Right cardiac atrium (tissue), 5 donors: Measurements from ENCODE around the gene ASCL5. TPM values are rescaled to one million over a fixed set of nuclear protein-coding genes. Genes with fewer than 3 reads are reported as not detected.

ENCODE experiments used
- ATAC-seq, 2 donors: fragments of 200-7000 bp; cut with Tn5 transposase; one replicate each; pipeline versions ENCODE4 v1.8.0 to v1.9.1; 2020; ENCODE audit warnings: moderate library complexity in 2 of 2, mild to moderate bottlenecking in 1 of 2
- DNase-seq, 3 donors: peaks; one replicate each; pipeline ENCODE4 v3.0.0-alpha.2; 2020
- H3K27ac ChIP-seq: one replicate; pipeline ENCODE4 v1.5.1; 2013; ENCODE audit warnings: mild to moderate bottlenecking, low read length, control low read depth, moderate library complexity
- H3K27me3 ChIP-seq: one replicate; pipeline ENCODE4 v1.6.1; 2013; ENCODE audit not compliant: control insufficient read depth, insufficient read depth
- H3K4me1 ChIP-seq: one replicate; pipeline ENCODE4 v1.6.1; 2013; ENCODE audit warnings: low read length; ENCODE audit not compliant: control insufficient read depth, insufficient read depth
- H3K4me3 ChIP-seq: one replicate; pipeline ENCODE4 v1.5.1; 2013; ENCODE audit warnings: low read length, control low read depth
- H3K9me3 ChIP-seq: one replicate; pipeline ENCODE4 v1.6.1; 2013; ENCODE audit warnings: low read length; ENCODE audit not compliant: control insufficient read depth
- WGBS: extraction: QIAGEN DNeasy Blood & Tissue Kit; methylation state at CpG from one replicate; pipeline ENCODE4 v1.1.7; 2013; 5-methylcytosine and 5-hydroxymethylcytosine counted together
- intact Hi-C, 4 donors: fragments of 100-400 bp; cut with DNase I; formaldehyde crosslinking; loops; one replicate each; pipeline versions ENCODE4 v1.11.0 to v1.14.0; 2022 to 2023
- polyA plus RNA-seq: library from polyadenylated mRNA; stranded (reverse); fragments of 200-250 nt; gene quantifications from one replicate; pipeline ENCODE4 v1.2.3, GENCODE V29; 2013
- total RNA-seq, 4 donors: library from RNA; stranded (reverse); fragmentation: NEBNext Ultra II Directional; extraction: Animal tissue kit (Norgen Biotek cat#: 25700); gene quantifications; one replicate each; pipeline ENCODE4 v1.2.1, GENCODE V29; 2021
- donor health status: healthy with polysubstance abuse.
- donor health status: DM: no; HTN: yes; CAD: no.
- donor health status: DM: no; HTN: no; CAD: no.
- donor health status: DM: no; HTN: yes; CAD: no; lungs with severe emphysema.
- donor health status: DM: yes; HTN: yes; CAD: no.

The ASCL5 gene
- total and polyA plus RNA-seq, 5 donors = not detected

GRCh38 chr1:201105688-201106087 lies 21.3 kb downstream of the ASCL5 start:
- H3K9me3 ChIP-seq = no peaks in the 10 kb centered on the region
- H3K4me1 ChIP-seq = no peaks in the 10 kb centered on the region
- H3K4me3 ChIP-seq = no peak overlapping the region
- intact Hi-C loops = loop anchor here in 1 of 4 donors (10.0 kb wide), 1 partner anchor 131 kb away; no protein-coding TSS in a partner anchor
- no peak overlapping the region for H3K27ac ChIP-seq
- DNase-seq (no peak), ATAC-seq (no peak)
- H3K27me3 ChIP-seq = no peaks in the 10 kb centered on the region
- 78% methylated on average over 5 of the region's 5 CpGs for WGBS

GRCh38 chr1:201104141-201104540 lies 22.8 kb downstream of the ASCL5 start:
- ATAC-seq (no peak), DNase-seq (no peak)
- H3K4me1 ChIP-seq = no peaks in the 10 kb centered on the region
- intact Hi-C loops = loop anchor here in 1 of 4 donors (10.0 kb wide), 1 partner anchor 129 kb away; no protein-coding TSS in a partner anchor
- no peak overlapping the region for H3K27ac ChIP-seq
- no peaks in the 10 kb centered on the region for H3K9me3 ChIP-seq
- WGBS = 67% methylated on average over 1 of the region's 1 CpG
- H3K27me3 ChIP-seq = no peaks in the 10 kb centered on the region
- H3K4me3 ChIP-seq = no peak overlapping the region

GRCh38 chr1:201103666-201104065 lies 23.3 kb downstream of the ASCL5 start:
- no peaks in the 10 kb centered on the region for H3K27me3 ChIP-seq
- H3K9me3 ChIP-seq = no peaks in the 10 kb centered on the region
- H3K4me1 ChIP-seq = no peaks in the 10 kb centered on the region
- DNase-seq (no peak), ATAC-seq (no peak)
- no peak overlapping the region for H3K4me3 ChIP-seq
- intact Hi-C loops = loop anchor here in 1 of 4 donors (10.0 kb wide), 1 partner anchor 129 kb away; no protein-coding TSS in a partner anchor
- H3K27ac ChIP-seq = no peak overlapping the region
- 70% methylated on average over 9 of the region's 9 CpGs for WGBS

- Histone ChIP-seq H3K4me3 (no peak overlapping the region), H3K4me1 (no peaks in the 10 kb centered on the region), H3K27ac (no peak overlapping the region), H3K9me3 (no peaks in the 10 kb centered on the region), H3K27me3 (no peaks in the 10 kb centered on the region)
- ATAC-seq (no peak), DNase-seq (no peak)
- 88% methylated on average over 12 of the region's 12 CpGs for WGBS
- intact Hi-C loops = loop anchor here in 1 of 4 donors (10.0 kb wide), 1 partner anchor 126 kb away; no protein-coding TSS in a partner anchor
Measured at GRCh38 chr1:201100169-201100930, 26.6 kb downstream of the ASCL5 start.

- Histone ChIP-seq H3K27ac (no peak overlapping the region), H3K27me3 (no peaks in the 10 kb centered on the region), H3K4me3 (no peak overlapping the region), H3K4me1 (no peaks in the 10 kb centered on the region), H3K9me3 (no peaks in the 10 kb centered on the region)
- 77% methylated on average over 5 of the region's 5 CpGs for WGBS
- DNase-seq (no peak), ATAC-seq (no peak)
- intact Hi-C loops = no loop called here
Measured at GRCh38 chr1:201098992-201099677, 27.8 kb downstream of the ASCL5 start.

- no peak overlapping the region for H3K27ac ChIP-seq
- H3K4me1 ChIP-seq = no peaks in the 10 kb centered on the region
- H3K27me3 ChIP-seq = no peaks in the 10 kb centered on the region
- DNase-seq (no peak), ATAC-seq (no peak)
- H3K9me3 ChIP-seq = no peaks in the 10 kb centered on the region
- intact Hi-C loops = no loop called here
- WGBS = 80% methylated on average over 17 of the region's 17 CpGs
- no peak overlapping the region for H3K4me3 ChIP-seq
Measured at GRCh38 chr1:201096977-201097856, 29.8 kb downstream of the ASCL5 start.

GRCh38 chr1:201096041-201096461 lies 30.9 kb downstream of the ASCL5 start:
- 71% methylated on average over 5 of the region's 5 CpGs for WGBS
- DNase-seq (no peak), ATAC-seq (no peak)
- Histone ChIP-seq H3K27me3 (no peaks in the 10 kb centered on the region), H3K9me3 (no peaks in the 10 kb centered on the region), H3K4me3 (no peak overlapping the region), H3K27ac (no peak overlapping the region), H3K4me1 (no peaks in the 10 kb centered on the region)
- intact Hi-C loops = no loop called here

GRCh38 chr1:201095581-201095980 lies 31.4 kb downstream of the ASCL5 start:
- intact Hi-C loops = no loop called here
- Histone ChIP-seq H3K4me3 (no peak overlapping the region), H3K4me1 (no peaks in the 10 kb centered on the region), H3K9me3 (no peaks in the 10 kb centered on the region), H3K27ac (no peak overlapping the region), H3K27me3 (no peaks in the 10 kb centered on the region)
- ATAC-seq (no peak), DNase-seq (no peak)
- 91% methylated on average over 2 of the region's 2 CpGs for WGBS

- Histone ChIP-seq H3K4me3 (no peak overlapping the region), H3K4me1 (no peaks in the 10 kb centered on the region), H3K27me3 (no peaks in the 10 kb centered on the region), H3K27ac (no peak overlapping the region), H3K9me3 (no peaks in the 10 kb centered on the region)
- DNase-seq (peak in 1 of 3 donors; percentile 53), ATAC-seq (peak in 1 of 2 donors; percentile 27)
- intact Hi-C loops = no loop called here
- 58% methylated on average over 4 of the region's 4 CpGs for WGBS
Measured at GRCh38 chr1:201094832-201095231, 32.2 kb downstream of the ASCL5 start.

- H3K27me3 ChIP-seq = no peaks in the 10 kb centered on the region
- H3K4me1 ChIP-seq = no peaks in the 10 kb centered on the region
- no peak overlapping the region for H3K27ac ChIP-seq
- DNase-seq (no peak), ATAC-seq (no peak)
- intact Hi-C loops = no loop called here
- H3K9me3 ChIP-seq = no peaks in the 10 kb centered on the region
- WGBS = 84% methylated on average over 7 of the region's 7 CpGs
- no peak overlapping the region for H3K4me3 ChIP-seq
Measured at GRCh38 chr1:201093962-201094361, 33.0 kb downstream of the ASCL5 start.
